IMR-90 (cell line): ENCODE data around the gene AVPR2. TPM values are rescaled to one million over a fixed set of nuclear protein-coding genes. Genes with fewer than 3 reads are reported as not detected.

Source experiments
- ATAC-seq: fragments of 200-7000 bp; cut with Tn5 transposase; 2 replicates; pipeline ENCODE4 v1.9.1; 2020; ENCODE audit warnings: low read depth, mild to moderate bottlenecking, moderate library complexity
- BruUV-seq: library from RNA; stranded (reverse); fragments of 400-500 nt; replicated peaks from 2 replicates; lab custom pipeline; 2021; lab: Mats Ljungman, UMichigan
- CTCF ChIA-PET: fragments of 300-600 bp; formaldehyde crosslinking; extraction: SDS; loops from one replicate; lab custom pipeline; 2021; ENCODE audit warnings: antibody characterized with exemption; lab: Yijun Ruan, JAX
- POLR2A ChIA-PET: fragments of 300-600 bp; sonication (Branson Sonifier 250); formaldehyde crosslinking; loops from one replicate; lab custom pipeline; 2022; ENCODE audit warnings: antibody characterized with exemption; ENCODE audit not compliant: unreplicated experiment; lab: Charles Lee
- DNase-seq: peaks from one replicate; pipeline ENCODE4 v3.0.0; 2013
- H2AFZ ChIP-seq: replicated peaks from 2 replicates; pipeline ENCODE3; 2013; ENCODE audit warnings: low read length, mild to moderate bottlenecking; ENCODE audit not compliant: poor library complexity
- H2AK5ac ChIP-seq: 2 replicates; pipeline ENCODE4 v1.6.1; 2013; ENCODE audit warnings: low read depth, low read length, inconsistent platforms
- H2AK9ac ChIP-seq: replicated peaks from 2 replicates; pipeline ENCODE3; 2013; ENCODE audit warnings: mild to moderate bottlenecking, low read depth, low read length, moderate library complexity; ENCODE audit not compliant: poor library complexity
- H2BK120ac ChIP-seq: 2 replicates; pipeline ENCODE4 v1.6.1; 2013; ENCODE audit warnings: low read depth, low read length, inconsistent platforms
- H2BK15ac ChIP-seq: 3 replicates; pipeline ENCODE4 v1.6.1; 2013; ENCODE audit warnings: low read depth, low read length, inconsistent platforms
- H2BK20ac ChIP-seq: 2 replicates; pipeline ENCODE4 v1.6.1; 2013; ENCODE audit warnings: low read depth, mild to moderate bottlenecking, inconsistent platforms, low read length, moderate library complexity
- H2BK5ac ChIP-seq: 2 replicates; pipeline ENCODE4 v1.6.1; 2013; ENCODE audit warnings: mild to moderate bottlenecking, low read depth, low read length, inconsistent platforms; ENCODE audit not compliant: poor library complexity, severe bottlenecking
- H3K14ac ChIP-seq: replicated peaks from 2 replicates; pipeline ENCODE4 v1.6.1; 2013; ENCODE audit warnings: low read depth, low read length, inconsistent platforms
- H3K18ac ChIP-seq: 2 replicates; pipeline ENCODE4 v1.6.1; 2013; ENCODE audit warnings: low read depth, low read length, control low read depth
- H3K23ac ChIP-seq: 2 replicates; pipeline ENCODE4 v1.6.1; 2013; ENCODE audit warnings: low read depth, low read length, inconsistent platforms
- H3K27ac ChIP-seq: 2 replicates; pipeline ENCODE4 v1.5.1; 2013; ENCODE audit warnings: mild to moderate bottlenecking, control low read depth, low read length; ENCODE audit not compliant: insufficient read depth
- H3K27me3 ChIP-seq: 2 replicates; pipeline ENCODE4 v1.6.1; 2013; ENCODE audit warnings: low read length; ENCODE audit not compliant: control insufficient read depth, insufficient read depth
- H3K36me3 ChIP-seq: 2 replicates; pipeline ENCODE4 v1.6.1; 2013; ENCODE audit warnings: low read length, mixed read lengths; ENCODE audit not compliant: control insufficient read depth, insufficient read depth
- H3K4ac ChIP-seq: 2 replicates; pipeline ENCODE4 v1.6.1; 2013; ENCODE audit warnings: low read depth, low read length, inconsistent platforms
- H3K4me1 ChIP-seq: 2 replicates; pipeline ENCODE4 v1.6.1; 2013; ENCODE audit warnings: low read length, mixed read lengths; ENCODE audit not compliant: control insufficient read depth, insufficient read depth
- H3K4me2 ChIP-seq: 2 replicates; pipeline ENCODE4 v1.6.1; 2013; ENCODE audit warnings: low read depth, mild to moderate bottlenecking, control low read depth, low read length, moderate library complexity
- H3K4me3 ChIP-seq: 2 replicates; pipeline ENCODE4 v1.5.1; 2013; ENCODE audit warnings: low read depth, mild to moderate bottlenecking, control low read depth, low read length, moderate library complexity; ENCODE audit not compliant: insufficient read depth
- H3K56ac ChIP-seq: 2 replicates; pipeline ENCODE4 v1.6.1; 2013; ENCODE audit warnings: low read length, inconsistent platforms; ENCODE audit not compliant: insufficient read depth; ENCODE audit errors: extremely low read depth
- H3K79me1 ChIP-seq, 2 experiments: 2 replicates each; pipeline ENCODE4 v1.6.1; 2013; ENCODE audit warnings: low read length in 2 of 2, inconsistent platforms in 1 of 2, low read depth in 1 of 2
- H3K9ac ChIP-seq: 2 replicates; pipeline ENCODE4 v1.6.1; 2013; ENCODE audit warnings: low read depth, low read length, control low read depth
- H3K9me1 ChIP-seq: 2 replicates; pipeline ENCODE4 v1.6.1; 2013; ENCODE audit warnings: low read length, inconsistent platforms; ENCODE audit not compliant: insufficient read depth
- H3K9me3 ChIP-seq: 2 replicates; pipeline ENCODE4 v1.6.1; 2013; ENCODE audit warnings: low read length; ENCODE audit not compliant: control insufficient read depth, insufficient read depth
- H4K20me1 ChIP-seq: 2 replicates; pipeline ENCODE4 v1.6.1; 2013; ENCODE audit warnings: low read length, inconsistent platforms; ENCODE audit not compliant: insufficient read depth
- H4K5ac ChIP-seq: 2 replicates; pipeline ENCODE4 v1.6.1; 2013; ENCODE audit warnings: mild to moderate bottlenecking, low read depth, low read length, control low read depth
- H4K8ac ChIP-seq, 2 experiments: 2 replicates each; pipeline ENCODE4 v1.6.1; 2013; ENCODE audit warnings: low read depth in 2 of 2, low read length in 2 of 2, control low read depth in 1 of 2, inconsistent platforms in 1 of 2
- H4K91ac ChIP-seq: 2 replicates; pipeline ENCODE4 v1.6.1; 2013; ENCODE audit warnings: low read depth, low read length, inconsistent platforms; ENCODE audit not compliant: insufficient read depth
- BHLHE40 ChIP-seq: fragments of 150-350 bp; IDR thresholded peaks from 2 replicates; pipeline ENCODE4 v1.6.1; 2016; ENCODE audit warnings: mild to moderate bottlenecking, low read depth, low read length
- CEBPB ChIP-seq: IDR thresholded peaks from 2 replicates; pipeline ENCODE4 v1.6.1; 2012; ENCODE audit warnings: low read depth, low read length, improper control_type of control experiment
- CHD1 ChIP-seq: IDR thresholded peaks from 2 replicates; pipeline ENCODE4 v1.6.1; 2012; ENCODE audit warnings: low read depth, low read length, improper control_type of control experiment
- CTCF ChIP-seq: conservative IDR thresholded peaks from 2 replicates; pipeline ENCODE4 v1.5.1; 2012; ENCODE audit warnings: mild to moderate bottlenecking, low read depth, low read length, improper control_type of control experiment
- ELK1 ChIP-seq: fragments of 150-350 bp; IDR thresholded peaks from 2 replicates; pipeline ENCODE4 v1.6.1; 2016; ENCODE audit warnings: low read depth, mild to moderate bottlenecking, low read length, moderate library complexity, borderline replicate concordance
- FOS ChIP-seq: fragments of 150-350 bp; IDR thresholded peaks from 2 replicates; pipeline ENCODE4 v1.6.1; 2016; ENCODE audit warnings: low read depth, low read length
- MAFK ChIP-seq: IDR thresholded peaks from 2 replicates; pipeline ENCODE4 v1.6.1; 2012; ENCODE audit warnings: low read depth, low read length, improper control_type of control experiment
- MAZ ChIP-seq: IDR thresholded peaks from 2 replicates; pipeline ENCODE4 v1.6.1; 2012; ENCODE audit warnings: low read depth, mild to moderate bottlenecking, low read length, improper control_type of control experiment, moderate library complexity, borderline replicate concordance
- MXI1 ChIP-seq: IDR thresholded peaks from 2 replicates; pipeline ENCODE4 v1.6.1; 2012; ENCODE audit warnings: low read depth, mild to moderate bottlenecking, low read length, moderate library complexity, borderline replicate concordance
- NFE2L2 ChIP-seq: fragments of 150-350 bp; IDR thresholded peaks from 2 replicates; pipeline ENCODE4 v1.6.1; 2016; ENCODE audit warnings: low read depth, mild to moderate bottlenecking, low read length
- POLR2A ChIP-seq: IDR thresholded peaks from 2 replicates; pipeline ENCODE4 v1.6.1; 2012; ENCODE audit warnings: mild to moderate bottlenecking, low read depth, low read length
- RAD21 ChIP-seq: IDR thresholded peaks from 2 replicates; pipeline ENCODE4 v1.6.1; 2012; ENCODE audit warnings: low read length, improper control_type of control experiment
- RCOR1 ChIP-seq: IDR thresholded peaks from 2 replicates; pipeline ENCODE4 v1.6.1; 2012; ENCODE audit warnings: mild to moderate bottlenecking, low read length, improper control_type of control experiment; ENCODE audit not compliant: insufficient replicate concordance
- RFX5 ChIP-seq: IDR thresholded peaks from 2 replicates; pipeline ENCODE4 v1.8.0; 2012; ENCODE audit warnings: low read depth, mild to moderate bottlenecking, low read length, moderate library complexity
- SMC3 ChIP-seq: fragments of 150-350 bp; IDR thresholded peaks from 2 replicates; pipeline ENCODE4 v1.6.1; 2016; ENCODE audit warnings: low read depth, mild to moderate bottlenecking, antibody characterized with exemption, low read length, moderate library complexity
- USF2 ChIP-seq: fragments of 150-350 bp; IDR thresholded peaks from 2 replicates; pipeline ENCODE4 v1.6.1; 2017; ENCODE audit warnings: mild to moderate bottlenecking, antibody characterized with exemption, low read length, low read depth
- WGBS, 2 experiments: methylation state at CpG; one replicate each; pipeline versions ENCODE4 v1.1.5 to v1.1.7; 2013; ENCODE audit warnings: missing lambda C conversion rate in 2 of 2; ENCODE audit not compliant: insufficient read length in 1 of 2; ENCODE audit errors: extremely low coverage in 2 of 2; 5-methylcytosine and 5-hydroxymethylcytosine counted together
- dilution Hi-C: fragments of 300-500 bp; cut with HindIII; formaldehyde crosslinking; loops from one replicate; pipeline ENCODE4 v1.14.3; 2018; ENCODE audit warnings: low sequenced_read_pairs; ENCODE audit not compliant: unreplicated experiment
- in situ Hi-C: fragments of 300-500 bp; cut with MboI; formaldehyde crosslinking; loops from 3 replicates; pipeline ENCODE4 v1.14.3; 2019; ENCODE audit warnings: low sequenced_read_pairs, inconsistent platforms, mixed read lengths
- intact Hi-C: fragments of 100-400 bp; cut with micrococcal nuclease; formaldehyde crosslinking; loops from 2 replicates; pipeline ENCODE4 v1.10.0; 2022
- polyA plus RNA-seq, 3 experiments: library from polyadenylated mRNA; depleted of rRNA; stranded (reverse); fragments of >200 nt; gene quantifications; 2 replicates each; pipeline ENCODE4 v1.2.3, GENCODE V29; 2012; ENCODE audit warnings: low replicate concordance in 1 of 3
- total RNA-seq: library from RNA; depleted of rRNA; stranded (reverse); fragments of >200 nt; gene quantifications from 2 replicates; pipeline ENCODE4 v1.2.3, GENCODE V29; 2012

AVPR2 gene
- total and polyA plus RNA-seq, 2 of the 4 experiments (the other 2 are of a cell fraction) = not detected

- dilution Hi-C loops (no loop called here), in situ Hi-C loops (no loop called here), intact Hi-C loops (no loop called here)
- Histone ChIP-seq H2AFZ (no peak overlapping the region), H3K9me1 (no peaks in the 10 kb centered on the region), H3K4me1 (no peaks in the 10 kb centered on the region), H4K8ac (no peak overlapping the region), H2BK20ac (no peak overlapping the region), H3K27ac (no peak overlapping the region), H4K91ac (no peak overlapping the region), H2BK5ac (no peak overlapping the region), H4K5ac (no peak overlapping the region), H3K27me3 (peaks cover 19% of the 10 kb centered on the region; the same call in 1 of the 2 replicates), H3K9ac (no peak overlapping the region), H3K79me1 (no peaks in the 10 kb centered on the region), H2BK15ac (no peak overlapping the region), H2AK9ac (no peak overlapping the region), H2BK120ac (no peak overlapping the region), H4K20me1 (no peaks in the 10 kb centered on the region), H3K36me3 (no peaks in the 10 kb centered on the region), H3K9me3 (peaks cover 4% of the 10 kb centered on the region), H3K18ac (no peak overlapping the region), H3K23ac (no peak overlapping the region), H3K4me2 (no peak overlapping the region), H3K4ac (no peak overlapping the region), H2AK5ac (no peak overlapping the region), H3K4me3 (no peak overlapping the region), H3K56ac (no peak overlapping the region), H3K14ac (no peak overlapping the region)
- POLR2A ChIA-PET = no interaction called here
- TF ChIP-seq MAFK (no peak), CHD1 (no peak), USF2 (no peak), MXI1 (no peak), CEBPB (no peak), RCOR1 (no peak), BHLHE40 (no peak), FOS (no peak), RFX5 (no peak), ELK1 (no peak), RAD21 (no peak), NFE2L2 (no peak), POLR2A (no peak), MAZ (no peak), CTCF (no peak), SMC3 (no peak)
- CTCF ChIA-PET = no interaction called here
- BruUV-seq = no TSS peak
- DNase-seq (no peak), ATAC-seq (no peak)
- WGBS, 2 experiments = no CpG with 5 or more reads among the region's 11 CpGs
Measured at GRCh38 chrX:153865321-153865580, 39.2 kb upstream of the AVPR2 start.
